HepG2 (cell line): ENCODE measurements around the gene MED22. TPM values are rescaled to one million over a fixed set of nuclear protein-coding genes. Genes with fewer than 3 reads are reported as not detected.

Experiments used
- CBX5 ChIP-seq: sonication (generic); formaldehyde crosslinking; IDR thresholded peaks from 2 replicates; pipeline ENCODE4 v1.4.0; 2020; ENCODE audit warnings: missing genetic modification reagents, borderline replicate concordance
- DMAP1 ChIP-seq: IDR thresholded peaks from 2 replicates; pipeline ENCODE4 v1.6.1; 2016
- ELF4 ChIP-seq: sonication (generic); formaldehyde crosslinking; IDR thresholded peaks from 2 replicates; pipeline ENCODE4 v1.5.0; 2020; ENCODE audit warnings: missing genetic modification reagents, mild to moderate bottlenecking, moderate library complexity, borderline replicate concordance
- GATA4 ChIP-seq: sonication (generic); IDR thresholded peaks from 2 replicates; pipeline ENCODE4 v1.6.1; 2016; ENCODE audit warnings: antibody characterized with exemption, low read depth, borderline replicate concordance
- HDAC2 ChIP-seq: sonication (generic); formaldehyde crosslinking; IDR thresholded peaks from 2 replicates; pipeline ENCODE4 v1.4.0; 2020; ENCODE audit warnings: missing genetic modification reagents
- JUN ChIP-seq: sonication (generic); formaldehyde crosslinking; IDR thresholded peaks from 2 replicates; pipeline ENCODE4 v1.4.0; 2020; ENCODE audit warnings: mild to moderate bottlenecking, missing genetic modification reagents
- KMT2B ChIP-seq: IDR thresholded peaks from 2 replicates; pipeline ENCODE4 v1.6.1; 2016; ENCODE audit warnings: missing genetic modification reagents, missing compliant biosample characterization
- LCORL ChIP-seq, 2 experiments: fragments of 450-650 bp in 1 of 2; sonication (generic) in 1 of 2; formaldehyde crosslinking in 1 of 2; IDR thresholded peaks; 2 replicates each; pipeline versions ENCODE4 v1.5.0 to v1.6.1; 2017 to 2020; ENCODE audit warnings: antibody characterized with exemption in 1 of 2, missing genetic modification reagents in 1 of 2
- NCOR1 ChIP-seq: fragments of 200-600 bp; sonication (generic); IDR thresholded peaks from 2 replicates; pipeline ENCODE4 v1.7.0; 2017; ENCODE audit warnings: antibody characterized with exemption, low read length, borderline replicate concordance
- NR2F1 ChIP-seq, 2 experiments: fragments of 450-650 bp in 1 of 2; formaldehyde crosslinking in 1 of 2; IDR thresholded peaks; 2 replicates each; pipeline versions ENCODE4 v1.5.0 to v1.6.1; 2016 to 2020; ENCODE audit warnings: mild to moderate bottlenecking in 1 of 2, missing compliant biosample characterization in 1 of 2, missing genetic modification reagents in 1 of 2, moderate library complexity in 1 of 2
- THYN1 ChIP-seq: sonication (generic); formaldehyde crosslinking; IDR thresholded peaks from 2 replicates; pipeline ENCODE4 v1.8.1; 2023; ENCODE audit warnings: low read depth, mild to moderate bottlenecking, moderate library complexity, missing genetic modification reagents, borderline replicate concordance
- ZNF224 ChIP-seq: sonication (generic); formaldehyde crosslinking; IDR thresholded peaks from 2 replicates; pipeline ENCODE4 v1.5.0; 2020; ENCODE audit warnings: mild to moderate bottlenecking, missing genetic modification reagents
- ZNF430 ChIP-seq: sonication (generic); formaldehyde crosslinking; IDR thresholded peaks from 2 replicates; pipeline ENCODE4 v1.9.0; 2021; ENCODE audit warnings: mild to moderate bottlenecking, missing genetic modification reagents
- ZNF724P ChIP-seq: sonication (generic); formaldehyde crosslinking; IDR thresholded peaks from 2 replicates; pipeline ENCODE4 v1.8.0; 2022; ENCODE audit warnings: missing genetic modification reagents, borderline replicate concordance
- polyA plus RNA-seq, 8 experiments: library from polyadenylated mRNA; depleted of rRNA in 3 of 8; stranded (reverse) in 7 of 8; unstranded in 1 of 8; fragments of >200 nt; fragmentation: Illumina TruSeq in 4 of 8; extraction: Trizol in 4 of 8; gene quantifications; 2 replicates each; pipeline versions ENCODE4 v1.2.1 to v1.2.3, GENCODE V29; 2011 to 2016; ENCODE audit warnings: low read depth in 4 of 8, missing spikeins in 1 of 8, mixed read lengths in 1 of 8; ENCODE audit not compliant: insufficient read depth in 1 of 8
- total RNA-seq, 5 experiments: library from RNA; depleted of rRNA; stranded (reverse); fragments of >200 nt; fragmentation: Illumina TruSeq; extraction: Trizol; gene quantifications; 2 replicates each; pipeline ENCODE4 v1.2.3, GENCODE V29; 2016; ENCODE audit warnings: low read depth in 1 of 5
- TF ChIP-seq, protein P1 (sequence below): sonication (generic); formaldehyde crosslinking; IDR thresholded peaks from 2 replicates; pipeline ENCODE4 v1.8.1; 2023; ENCODE audit warnings: mild to moderate bottlenecking, missing genetic modification reagents, borderline replicate concordance
- TF ChIP-seq, protein P2 (sequence below), 2 experiments: fragments of 450-650 bp in 1 of 2; sonication (generic) in 1 of 2; formaldehyde crosslinking in 1 of 2; IDR thresholded peaks; 2 replicates each; pipeline versions ENCODE4 v1.6.1 to v1.8.0; 2016 to 2022; ENCODE audit warnings: antibody characterized with exemption in 1 of 2, mild to moderate bottlenecking in 1 of 2, missing genetic modification reagents in 1 of 2
- TF ChIP-seq, protein P3 (sequence below): conservative IDR thresholded peaks from 2 replicates; pipeline ENCODE4 v1.6.1; 2018; ENCODE audit warnings: missing genetic modification reagents

The MED22 gene
- total and polyA plus RNA-seq, 2 of the 13 experiments (the other 11 are each of a cell fraction or from before 2014, with no cell fraction given) = 15.8 to 22.1 TPM

DNA sequence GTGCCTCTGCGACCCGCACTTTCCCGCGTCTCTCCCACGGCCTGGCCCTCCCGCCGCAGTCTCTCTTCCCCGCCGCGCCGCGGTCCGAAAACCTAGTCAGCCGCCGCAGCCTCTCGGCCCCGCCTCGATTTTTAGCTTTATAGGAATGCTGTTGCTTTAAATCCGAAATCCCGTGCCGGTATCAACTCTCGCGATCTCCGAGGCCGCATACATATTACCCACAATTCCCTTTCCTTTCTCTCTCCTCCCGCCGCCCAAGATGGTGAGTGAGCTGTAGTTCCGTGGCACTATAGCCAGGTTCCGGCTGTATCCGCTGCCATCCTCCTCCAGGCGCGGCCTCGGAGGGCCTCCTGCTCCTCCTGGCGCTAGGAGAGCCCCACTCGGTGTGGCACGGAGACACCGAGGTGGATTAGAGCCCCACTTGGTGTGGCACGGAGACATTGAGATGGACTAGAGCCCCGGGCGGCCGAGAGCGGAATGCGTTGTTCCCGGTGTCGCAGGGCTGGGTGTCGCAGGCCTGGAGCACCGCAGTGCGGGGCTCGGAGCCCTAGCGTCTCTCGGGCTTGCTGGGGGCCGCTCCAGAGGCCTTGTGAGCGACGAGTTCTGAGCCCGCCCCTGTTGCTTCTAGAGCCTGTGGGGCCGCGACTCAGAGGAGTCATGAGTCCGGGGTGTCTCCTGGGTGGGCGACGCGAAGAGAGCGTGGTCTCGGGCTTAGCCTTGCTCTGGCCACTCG is at the start of gene MED22, which contains the start of gene RPL7A (continued):
- TF ChIP-seq, protein P1, sequence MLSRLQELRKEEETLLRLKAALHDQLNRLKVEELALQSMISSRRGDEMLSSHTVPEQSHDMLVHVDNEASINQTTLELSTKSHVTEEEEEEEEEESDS (CRISPR knock-in tag) = no peak
- TF ChIP-seq DMAP1 (CRISPR knock-in tag) (peak; percentile 97), NCOR1 (peak; percentile 42; the same call in 1 of the 2 replicates), JUN (CRISPR knock-in tag) (no peak), ZNF430 (CRISPR knock-in tag) (peak; percentile 94), ZNF724P (CRISPR knock-in tag) (0 out of 2 replicates have a peak, but pooled peaks have one; percentile 43), ZNF224 (CRISPR knock-in tag) (0 out of 2 replicates have a peak, but pooled peaks have one; percentile 25), LCORL (IDR thresholded peaks at IDR 0.05) (no peak), LCORL (CRISPR knock-in tag; IDR thresholded peaks at IDR 0.05) (no peak; the same call in 1 of the 2 replicates), ELF4 (CRISPR knock-in tag) (no peak), KMT2B (CRISPR knock-in tag) (peak; percentile 56; the same call in 1 of the 2 replicates), CBX5 (peak; percentile 76; the same call in 1 of the 2 replicates), THYN1 (CRISPR knock-in tag) (no peak), GATA4 (peak; percentile 61; the same call in 1 of the 2 replicates), NR2F1 (CRISPR knock-in tag; IDR thresholded peaks at IDR 0.05) (0 out of 4 replicates have a peak, but pooled peaks of 1 of the 2 experiments have one; percentile 26), HDAC2 (CRISPR knock-in tag) (peak; percentile 64; the same call in 1 of the 2 replicates)
- TF ChIP-seq, protein P2, sequence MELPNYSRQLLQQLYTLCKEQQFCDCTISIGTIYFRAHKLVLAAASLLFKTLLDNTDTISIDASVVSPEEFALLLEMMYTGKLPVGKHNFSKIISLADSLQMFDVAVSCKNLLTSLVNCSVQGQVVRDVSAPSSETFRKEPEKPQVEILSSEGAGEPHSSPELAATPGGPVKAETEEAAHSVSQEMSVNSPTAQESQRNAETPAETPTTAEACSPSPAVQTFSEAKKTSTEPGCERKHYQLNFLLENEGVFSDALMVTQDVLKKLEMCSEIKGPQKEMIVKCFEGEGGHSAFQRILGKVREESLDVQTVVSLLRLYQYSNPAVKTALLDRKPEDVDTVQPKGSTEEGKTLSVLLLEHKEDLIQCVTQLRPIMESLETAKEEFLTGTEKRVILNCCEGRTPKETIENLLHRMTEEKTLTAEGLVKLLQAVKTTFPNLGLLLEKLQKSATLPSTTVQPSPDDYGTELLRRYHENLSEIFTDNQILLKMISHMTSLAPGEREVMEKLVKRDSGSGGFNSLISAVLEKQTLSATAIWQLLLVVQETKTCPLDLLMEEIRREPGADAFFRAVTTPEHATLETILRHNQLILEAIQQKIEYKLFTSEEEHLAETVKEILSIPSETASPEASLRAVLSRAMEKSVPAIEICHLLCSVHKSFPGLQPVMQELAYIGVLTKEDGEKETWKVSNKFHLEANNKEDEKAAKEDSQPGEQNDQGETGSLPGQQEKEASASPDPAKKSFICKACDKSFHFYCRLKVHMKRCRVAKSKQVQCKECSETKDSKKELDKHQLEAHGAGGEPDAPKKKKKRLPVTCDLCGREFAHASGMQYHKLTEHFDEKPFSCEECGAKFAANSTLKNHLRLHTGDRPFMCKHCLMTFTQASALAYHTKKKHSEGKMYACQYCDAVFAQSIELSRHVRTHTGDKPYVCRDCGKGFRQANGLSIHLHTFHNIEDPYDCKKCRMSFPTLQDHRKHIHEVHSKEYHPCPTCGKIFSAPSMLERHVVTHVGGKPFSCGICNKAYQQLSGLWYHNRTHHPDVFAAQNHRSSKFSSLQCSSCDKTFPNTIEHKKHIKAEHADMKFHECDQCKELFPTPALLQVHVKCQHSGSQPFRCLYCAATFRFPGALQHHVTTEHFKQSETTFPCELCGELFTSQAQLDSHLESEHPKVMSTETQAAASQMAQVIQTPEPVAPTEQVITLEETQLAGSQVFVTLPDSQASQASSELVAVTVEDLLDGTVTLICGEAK (IDR thresholded peaks at IDR 0.05) = no peak
- TF ChIP-seq, protein P2 (CRISPR knock-in tag; IDR thresholded peaks at IDR 0.05) = 0 out of 2 replicates have a peak, but pooled peaks have one; percentile 45
- TF ChIP-seq, protein P3, sequence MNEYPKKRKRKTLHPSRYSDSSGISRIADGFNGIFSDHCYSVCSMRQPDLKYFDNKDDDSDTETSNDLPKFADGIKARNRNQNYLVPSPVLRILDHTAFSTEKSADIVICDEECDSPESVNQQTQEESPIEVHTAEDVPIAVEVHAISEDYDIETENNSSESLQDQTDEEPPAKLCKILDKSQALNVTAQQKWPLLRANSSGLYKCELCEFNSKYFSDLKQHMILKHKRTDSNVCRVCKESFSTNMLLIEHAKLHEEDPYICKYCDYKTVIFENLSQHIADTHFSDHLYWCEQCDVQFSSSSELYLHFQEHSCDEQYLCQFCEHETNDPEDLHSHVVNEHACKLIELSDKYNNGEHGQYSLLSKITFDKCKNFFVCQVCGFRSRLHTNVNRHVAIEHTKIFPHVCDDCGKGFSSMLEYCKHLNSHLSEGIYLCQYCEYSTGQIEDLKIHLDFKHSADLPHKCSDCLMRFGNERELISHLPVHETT (CRISPR knock-in tag) = 0 out of 2 replicates have a peak, but pooled peaks have one; percentile 52
